HCT116 (cell line): ENCODE measurements around the gene TSTD2. TPM values are rescaled to one million over a fixed set of nuclear protein-coding genes. Genes with fewer than 3 reads are reported as not detected.

Experiments
- ATAC-seq: fragments of 200-7000 bp; cut with Tn5 transposase; 2 replicates; pipeline ENCODE4 v1.9.1; 2020; ENCODE audit warnings: mild to moderate bottlenecking, moderate library complexity
- Bru-seq: library from RNA; stranded (reverse); fragments of 400-500 nt; gene quantifications from one replicate; lab custom pipeline; 2021; lab: Mats Ljungman, UMichigan
- BruChase-seq, 2 experiments: library from RNA; stranded (reverse); fragments of 400-500 nt; gene quantifications; one replicate each; lab custom pipeline; 2021; lab: Mats Ljungman, UMichigan
- BruUV-seq: library from RNA; stranded (reverse); fragments of 400-500 nt; replicated peaks from 2 replicates; lab custom pipeline; 2021; lab: Mats Ljungman, UMichigan
- CTCF ChIA-PET: fragments of 300-600 bp; sonication (Branson Sonifier 250); formaldehyde crosslinking; loops from one replicate; lab custom pipeline; 2021; ENCODE audit warnings: antibody characterized with exemption; lab: Charles Lee
- POLR2A ChIA-PET: fragments of 300-600, 350-600 bp; sonication (Branson Sonifier 250); formaldehyde crosslinking; loops from one replicate; lab custom pipeline; 2021; ENCODE audit warnings: antibody characterized with exemption; lab: Charles Lee
- RAD21 ChIA-PET, 2 experiments: fragments of 300-600 bp; sonication (Branson Sonifier 250); formaldehyde crosslinking; loops; one replicate each; lab custom pipeline; 2023; ENCODE audit warnings: low total read pairs in 2 of 2; ENCODE audit not compliant: uncharacterized antibody in 2 of 2, unreplicated experiment in 2 of 2, low non-redundant PET in 1 of 2; lab: Charles Lee
- DNase-seq: peaks from one replicate; pipeline ENCODE4 v3.0.0-alpha.2; 2010; ENCODE audit warnings: low read depth, low spot score
- H2AFZ ChIP-seq: fragments of 200-600 bp; shearing (Covaris generic), sonication (generic); 2 replicates; pipeline ENCODE4 v1.6.1; 2017; ENCODE audit warnings: low read depth, mixed run types, mixed read lengths, antibody characterized with exemption, low read length; ENCODE audit not compliant: poor library complexity, severe bottlenecking
- H3K27ac ChIP-seq: 2 replicates; pipeline ENCODE4 v1.5.1; 2012; ENCODE audit warnings: low read depth, low read length
- H3K27me3 ChIP-seq: fragments of 200-600 bp; sonication (generic); 2 replicates; pipeline ENCODE4 v1.6.1; 2016; ENCODE audit warnings: mixed run types, low read length, mixed read lengths; ENCODE audit not compliant: insufficient read depth
- H3K36me3 ChIP-seq, 2 experiments: fragments of 200-500 bp in 1 of 2; fragments of 200-600 bp in 1 of 2; sonication (Bioruptor generic) in 1 of 2; sonication (generic) in 1 of 2; 2 replicates each; pipeline versions ENCODE4 v1.5.1 to v1.6.1; 2014 to 2016; ENCODE audit warnings: low read length in 2 of 2, inconsistent platforms in 1 of 2, mixed read lengths in 1 of 2, mixed run types in 1 of 2; ENCODE audit not compliant: insufficient read depth in 2 of 2, control insufficient read depth in 1 of 2
- H3K4me1 ChIP-seq, 2 experiments: fragments of 200-600 bp in 1 of 2; sonication (generic) in 1 of 2; 2 replicates each; pipeline versions ENCODE4 v1.5.1 to v1.6.1; 2012 to 2017; ENCODE audit warnings: low read length in 2 of 2, inconsistent platforms in 1 of 2, mild to moderate bottlenecking in 1 of 2, mixed read lengths in 1 of 2, mixed run types in 1 of 2, moderate library complexity in 1 of 2; ENCODE audit not compliant: insufficient read depth in 2 of 2, control insufficient read depth in 1 of 2
- H3K4me2 ChIP-seq: fragments of 200-600 bp; sonication (generic); 2 replicates; pipeline ENCODE4 v1.6.1; 2017; ENCODE audit warnings: mixed run types, low read length, mixed read lengths
- H3K4me3 ChIP-seq, 2 experiments: fragments of 200-600 bp in 1 of 2; sonication (generic) in 1 of 2; replicated peaks in 1 of 2; 2 replicates each; pipeline ENCODE4 v1.5.1; 2011 to 2016; ENCODE audit warnings: low read length in 2 of 2, control low read depth in 1 of 2, low read depth in 1 of 2, mild to moderate bottlenecking in 1 of 2, mixed read lengths in 1 of 2, mixed run types in 1 of 2
- H3K79me2 ChIP-seq: fragments of 200-600 bp; sonication (generic); 2 replicates; pipeline ENCODE4 v1.6.1; 2017; ENCODE audit warnings: mild to moderate bottlenecking, mixed run types, low read length, moderate library complexity, mixed read lengths; ENCODE audit not compliant: insufficient read depth
- H3K9ac ChIP-seq: fragments of 200-600 bp; sonication (generic); 2 replicates; pipeline ENCODE4 v1.6.1; 2016; ENCODE audit warnings: low read length, mixed read lengths
- H3K9me2 ChIP-seq: fragments of 200-600 bp; sonication (generic), shearing (Covaris generic); 2 replicates; pipeline ENCODE4 v1.6.1; 2017; ENCODE audit warnings: mixed run types, mild to moderate bottlenecking, moderate library complexity; ENCODE audit not compliant: insufficient read depth
- H3K9me3 ChIP-seq, 2 experiments: fragments of 200-500 bp in 1 of 2; fragments of 200-600 bp in 1 of 2; sonication (Bioruptor generic) in 1 of 2; sonication (generic) in 1 of 2; 2 replicates each; pipeline ENCODE4 v1.6.1; 2014 to 2017; ENCODE audit warnings: low read length in 2 of 2, mixed read lengths in 2 of 2, inconsistent platforms in 1 of 2, low read depth in 1 of 2, mild to moderate bottlenecking in 1 of 2, mixed run types in 1 of 2, moderate library complexity in 1 of 2; ENCODE audit not compliant: control insufficient read depth in 1 of 2, insufficient read depth in 1 of 2
- H4K20me1 ChIP-seq: fragments of 200-600 bp; sonication (generic), shearing (Covaris generic); 2 replicates; pipeline ENCODE4 v1.6.1; 2017; ENCODE audit warnings: mixed run types, mild to moderate bottlenecking, moderate library complexity; ENCODE audit not compliant: insufficient read depth
- CBX3 ChIP-seq: IDR thresholded peaks from 2 replicates; pipeline ENCODE4 v1.6.1; 2012; ENCODE audit warnings: low read depth
- ELF1 ChIP-seq: IDR thresholded peaks from 2 replicates; pipeline ENCODE4 v1.6.1; 2012; ENCODE audit warnings: low read depth, borderline replicate concordance
- EZH2phosphoT487 ChIP-seq: fragments of 200-600 bp; IDR thresholded peaks from 2 replicates; pipeline ENCODE4 v1.6.1; 2018; ENCODE audit warnings: antibody characterized with exemption, borderline replicate concordance
- MAX ChIP-seq: IDR thresholded peaks from 2 replicates; pipeline ENCODE4 v1.6.1; 2012
- POLR2A ChIP-seq: IDR thresholded peaks from 2 replicates; pipeline ENCODE4 v1.7.0; 2011; ENCODE audit warnings: borderline replicate concordance; ENCODE audit not compliant: insufficient read depth, insufficient read length; ENCODE audit errors: extremely low read depth
- RAD21 ChIP-seq: IDR thresholded peaks from 2 replicates; pipeline ENCODE4 v1.6.1; 2012; ENCODE audit warnings: low read depth, mild to moderate bottlenecking
- SIN3A ChIP-seq: IDR thresholded peaks from 2 replicates; pipeline ENCODE4 v1.6.1; 2012; ENCODE audit warnings: low read depth
- SP1 ChIP-seq: IDR thresholded peaks from 2 replicates; pipeline ENCODE4 v1.6.1; 2012; ENCODE audit warnings: low read depth
- SRF ChIP-seq: IDR thresholded peaks from 2 replicates; pipeline ENCODE4 v1.6.1; 2012; ENCODE audit warnings: low read depth
- TCF7L2 ChIP-seq: IDR thresholded peaks from 2 replicates; pipeline ENCODE4 v1.7.0; 2011; ENCODE audit warnings: borderline replicate concordance, inconsistent platforms; ENCODE audit not compliant: insufficient read depth, insufficient read length; ENCODE audit errors: extremely low read depth
- YY1 ChIP-seq: IDR thresholded peaks from 2 replicates; pipeline ENCODE4 v1.6.1; 2011; ENCODE audit warnings: low read length, low read depth, moderate library complexity, mild to moderate bottlenecking; ENCODE audit not compliant: insufficient replicate concordance; ENCODE audit errors: extremely low read depth
- ZBTB33 ChIP-seq: IDR thresholded peaks from 2 replicates; pipeline ENCODE4 v1.6.1; 2011; ENCODE audit warnings: mild to moderate bottlenecking, low read length, moderate library complexity; ENCODE audit not compliant: insufficient replicate concordance; ENCODE audit errors: extremely low read depth
- ZFX ChIP-seq: fragments of 450-650 bp; IDR thresholded peaks from 2 replicates; pipeline ENCODE4 v1.6.1; 2017
- intact Hi-C: fragments of 100-400 bp; cut with micrococcal nuclease; formaldehyde crosslinking; loops from 2 replicates; pipeline ENCODE4 v1.10.0; 2022
- long read RNA-seq: library from polyadenylated mRNA; unstranded; transcript quantifications from one replicate; pipeline ENCODE4 v2.0.0, GENCODE V29; 2021; ENCODE audit not compliant: unreplicated experiment
- polyA plus RNA-seq: library from polyadenylated mRNA; unstranded; fragments of >200 nt; gene quantifications from 2 replicates; pipeline ENCODE4 v1.2.1, GENCODE V29; 2012; ENCODE audit warnings: missing spikeins
- total RNA-seq: library from RNA; stranded (reverse); gene quantifications from one replicate; pipeline ENCODE4 v1.2.1, GENCODE V29; 2021; ENCODE audit not compliant: unreplicated experiment
- TF ChIP-seq, protein P1 (sequence below), 3 experiments: fragments of 200-600 bp in 1 of 3; sonication (generic) in 1 of 3; IDR thresholded peaks in 2 of 3; conservative IDR thresholded peaks in 1 of 3; 2 replicates each; pipeline ENCODE4 v1.5.1; 2012 to 2017; ENCODE audit warnings: low read depth in 2 of 3, low read length in 2 of 3, antibody characterized with exemption in 1 of 3, borderline replicate concordance in 1 of 3, control low read depth in 1 of 3, mild to moderate bottlenecking in 1 of 3, mixed read lengths in 1 of 3, mixed run types in 1 of 3, moderate library complexity in 1 of 3; ENCODE audit not compliant: insufficient read depth in 1 of 3
- TF ChIP-seq, protein P2 (sequence below): IDR thresholded peaks from 2 replicates; pipeline ENCODE4 v1.6.1; 2012; ENCODE audit warnings: low read depth

Gene TSTD2
- total RNA-seq (16.0 TPM), Bru-seq, nascent RNA (percentile 85 among the genes with signal in this experiment), BruChase-seq, experiment 1, labeled RNA remaining after a 6-hour chase (percentile 77 among the genes with signal in this experiment), BruChase-seq, experiment 2, labeled RNA remaining after a 2-hour chase (percentile 85 among the genes with signal in this experiment)
- 9.5 and 10.6 TPM in 2 replicates for polyA plus RNA-seq
- long read RNA-seq, full-length matches to known transcripts, result 21 of 29 reads
- long read RNA-seq, partial matches to known transcripts, result 4 of 29 reads
- long read RNA-seq, other reads (novel, unspliced or antisense), result 4 of 29 reads

DNA sequence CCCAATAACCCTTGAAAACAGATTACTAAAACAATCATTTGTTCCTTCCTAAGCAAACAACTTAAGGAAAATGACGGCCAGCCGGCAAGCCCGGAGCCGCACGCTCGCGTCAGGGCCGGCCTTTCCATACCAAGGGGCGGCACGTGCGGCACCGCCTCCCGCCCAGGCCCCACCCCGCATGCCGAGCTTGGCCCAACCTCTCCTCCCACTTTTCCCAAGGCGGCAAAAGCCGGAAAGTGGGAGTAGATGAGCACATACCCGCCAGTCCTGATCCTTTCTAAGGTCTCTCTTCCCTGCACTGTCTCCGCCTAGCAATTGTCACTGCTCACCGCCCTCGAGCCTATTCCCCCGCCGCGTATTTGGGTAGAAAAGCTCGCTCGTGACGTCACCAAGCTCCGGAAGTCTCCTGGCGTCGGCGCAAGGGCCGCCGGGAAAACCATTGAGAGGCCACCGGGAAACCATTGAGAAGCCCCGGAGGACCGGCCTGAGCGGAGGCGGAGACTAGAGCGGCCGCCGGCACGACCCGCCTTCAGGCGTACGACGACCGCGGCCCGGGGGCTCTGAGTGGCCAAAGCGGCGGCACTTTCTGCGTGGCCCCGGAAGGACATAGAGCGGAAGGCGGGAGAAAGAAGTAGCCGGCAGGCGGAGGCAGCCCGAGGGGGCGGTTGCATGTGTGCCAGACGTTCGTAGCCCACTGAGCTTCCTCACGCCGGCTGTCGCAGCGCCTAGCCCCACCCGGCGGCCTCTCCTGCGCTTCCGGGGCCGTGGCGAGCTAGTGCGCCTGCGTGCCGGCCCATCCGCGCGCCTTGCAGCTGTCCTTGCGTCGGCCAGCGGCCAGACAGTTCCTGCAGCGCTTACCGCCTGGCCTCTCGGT lies at the start of gene TSTD2, which contains the start of gene NCBP1:
Gene TSTD2 (minus strand): TSS at position 384 of the 874 bp plus-strand sequence. CDS start 5,806 bp downstream, outside the sequence.
Gene NCBP1 (plus strand): TSS at position 837 of the 874 bp plus-strand sequence. CDS start 61 bp downstream, outside the sequence.
- Histone ChIP-seq H3K27me3 (no peaks in the 10 kb centered on the region), H3K9me2 (no peaks in the 10 kb centered on the region), H3K27ac (peak within 1 kb of the TSS; percentile 95), H2AFZ (no peak within 1 kb of the TSS), H3K9me3 (no peaks in the 10 kb centered on the region), H3K9ac (peak within 1 kb of the TSS; percentile 91), H3K4me1 (peaks cover 9 to 15% of the 10 kb centered on the region in 2 experiments; a peak in 2 of 4 replicates), H3K79me2 (peaks cover 75% of the 10 kb centered on the region), H3K4me2 (peak within 1 kb of the TSS; percentile 81), H3K36me3 (no peaks in the 10 kb centered on the region), H4K20me1 (peaks cover 9% of the 10 kb centered on the region; the same call in 1 of the 2 replicates), H3K4me3 (peak within 1 kb of the TSS; percentile 95 to 97)
- peak; percentile 94 for ATAC-seq
- CTCF ChIA-PET, result interaction anchor here (0.6 to 2.1 kb wide), 9 partner anchors 18 to 777 kb away, joined by 3 to 11 read pairs (median 3); partner anchors contain the start of gene TRMO
- intact Hi-C loops, result loop anchor here (1.0 to 5.0 kb wide), 2 partner anchors 64 to 1376 kb away; partner anchors contain the start of gene XPA
- peak; percentile 96 for DNase-seq
- no TSS peak for BruUV-seq
- RAD21 ChIA-PET, result interaction anchor here in 1 of 2 experiments (0.6 kb wide), 1 partner anchor 164 kb away, joined by 3 read pairs; no protein-coding TSS in a partner anchor
- POLR2A ChIA-PET, result interaction anchor here (0.6 to 1.9 kb wide), 11 partner anchors 13 to 777 kb away, joined by 3 to 9 read pairs (median 3); partner anchors contain the start of genes TMOD1 and XPA
- no peak; the same call in 1 of the 2 replicates for TF ChIP-seq CBX3
- peak; percentile 92 for TF ChIP-seq MAX
- TF ChIP-seq SRF, result peak; percentile 74
- peak; percentile 82 for TF ChIP-seq POLR2A
- TF ChIP-seq RAD21, result no peak
- TF ChIP-seq ZBTB33, result no peak
- TF ChIP-seq EZH2phosphoT487, result no peak
- peak; percentile 83 for TF ChIP-seq SP1
- peak; percentile 30 for TF ChIP-seq YY1
- TF ChIP-seq SIN3A, result peak; percentile 87
- TF ChIP-seq, protein P1, sequence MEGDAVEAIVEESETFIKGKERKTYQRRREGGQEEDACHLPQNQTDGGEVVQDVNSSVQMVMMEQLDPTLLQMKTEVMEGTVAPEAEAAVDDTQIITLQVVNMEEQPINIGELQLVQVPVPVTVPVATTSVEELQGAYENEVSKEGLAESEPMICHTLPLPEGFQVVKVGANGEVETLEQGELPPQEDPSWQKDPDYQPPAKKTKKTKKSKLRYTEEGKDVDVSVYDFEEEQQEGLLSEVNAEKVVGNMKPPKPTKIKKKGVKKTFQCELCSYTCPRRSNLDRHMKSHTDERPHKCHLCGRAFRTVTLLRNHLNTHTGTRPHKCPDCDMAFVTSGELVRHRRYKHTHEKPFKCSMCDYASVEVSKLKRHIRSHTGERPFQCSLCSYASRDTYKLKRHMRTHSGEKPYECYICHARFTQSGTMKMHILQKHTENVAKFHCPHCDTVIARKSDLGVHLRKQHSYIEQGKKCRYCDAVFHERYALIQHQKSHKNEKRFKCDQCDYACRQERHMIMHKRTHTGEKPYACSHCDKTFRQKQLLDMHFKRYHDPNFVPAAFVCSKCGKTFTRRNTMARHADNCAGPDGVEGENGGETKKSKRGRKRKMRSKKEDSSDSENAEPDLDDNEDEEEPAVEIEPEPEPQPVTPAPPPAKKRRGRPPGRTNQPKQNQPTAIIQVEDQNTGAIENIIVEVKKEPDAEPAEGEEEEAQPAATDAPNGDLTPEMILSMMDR (IDR thresholded peaks at IDR 0.05 in 2 of 3, conservative IDR thresholded peaks at IDR 0.05 in 1 of 3; ENCODE audit: borderline replicate concordance in 1 of 3, insufficient read depth in 1 of 3, low read depth in 2 of 3, low read length in 2 of 3), result no peak
- TF ChIP-seq, protein P2, sequence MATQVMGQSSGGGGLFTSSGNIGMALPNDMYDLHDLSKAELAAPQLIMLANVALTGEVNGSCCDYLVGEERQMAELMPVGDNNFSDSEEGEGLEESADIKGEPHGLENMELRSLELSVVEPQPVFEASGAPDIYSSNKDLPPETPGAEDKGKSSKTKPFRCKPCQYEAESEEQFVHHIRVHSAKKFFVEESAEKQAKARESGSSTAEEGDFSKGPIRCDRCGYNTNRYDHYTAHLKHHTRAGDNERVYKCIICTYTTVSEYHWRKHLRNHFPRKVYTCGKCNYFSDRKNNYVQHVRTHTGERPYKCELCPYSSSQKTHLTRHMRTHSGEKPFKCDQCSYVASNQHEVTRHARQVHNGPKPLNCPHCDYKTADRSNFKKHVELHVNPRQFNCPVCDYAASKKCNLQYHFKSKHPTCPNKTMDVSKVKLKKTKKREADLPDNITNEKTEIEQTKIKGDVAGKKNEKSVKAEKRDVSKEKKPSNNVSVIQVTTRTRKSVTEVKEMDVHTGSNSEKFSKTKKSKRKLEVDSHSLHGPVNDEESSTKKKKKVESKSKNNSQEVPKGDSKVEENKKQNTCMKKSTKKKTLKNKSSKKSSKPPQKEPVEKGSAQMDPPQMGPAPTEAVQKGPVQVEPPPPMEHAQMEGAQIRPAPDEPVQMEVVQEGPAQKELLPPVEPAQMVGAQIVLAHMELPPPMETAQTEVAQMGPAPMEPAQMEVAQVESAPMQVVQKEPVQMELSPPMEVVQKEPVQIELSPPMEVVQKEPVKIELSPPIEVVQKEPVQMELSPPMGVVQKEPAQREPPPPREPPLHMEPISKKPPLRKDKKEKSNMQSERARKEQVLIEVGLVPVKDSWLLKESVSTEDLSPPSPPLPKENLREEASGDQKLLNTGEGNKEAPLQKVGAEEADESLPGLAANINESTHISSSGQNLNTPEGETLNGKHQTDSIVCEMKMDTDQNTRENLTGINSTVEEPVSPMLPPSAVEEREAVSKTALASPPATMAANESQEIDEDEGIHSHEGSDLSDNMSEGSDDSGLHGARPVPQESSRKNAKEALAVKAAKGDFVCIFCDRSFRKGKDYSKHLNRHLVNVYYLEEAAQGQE, result no peak
- no peak for TF ChIP-seq ZFX
- TF ChIP-seq TCF7L2, result peak; percentile 62
- peak; percentile 89 for TF ChIP-seq ELF1
